Psoas muscle (tissue), 8 donors: ENCODE results near the gene FBXO17. TPM values are rescaled to one million over a fixed set of nuclear protein-coding genes. Genes with fewer than 3 reads are reported as not detected.

Source experiments
- ATAC-seq, 4 donors: fragments of 200-7000 bp; cut with Tn5 transposase; one replicate each; pipeline ENCODE4 v1.9.1; 2020; ENCODE audit warnings: moderate library complexity in 3 of 4, mild to moderate bottlenecking in 2 of 4
- DNase-seq, 2 donors: peaks; one replicate each; pipeline ENCODE4 v3.0.0-alpha.2; 2020
- H3K27ac ChIP-seq: fragments of 200-600 bp; one replicate; pipeline ENCODE4 v1.8.0; 2022
- H3K27me3 ChIP-seq, 3 donors: fragments of 200-600 bp in 1 of 3; one replicate each; pipeline versions ENCODE4 v1.6.1 to v1.8.0; 2013 to 2022; ENCODE audit warnings: low read length in 2 of 3, mild to moderate bottlenecking in 2 of 3, moderate library complexity in 1 of 3; ENCODE audit not compliant: insufficient read depth in 3 of 3
- H3K36me3 ChIP-seq, 2 donors: fragments of 200-600 bp in 1 of 2; one replicate each; pipeline versions ENCODE4 v1.6.1 to v1.8.0; 2013 to 2022; ENCODE audit warnings: low read depth in 1 of 2, mild to moderate bottlenecking in 1 of 2, moderate library complexity in 1 of 2; ENCODE audit not compliant: insufficient read depth in 1 of 2
- H3K4me1 ChIP-seq: fragments of 200-600 bp; one replicate; pipeline ENCODE4 v1.8.0; 2022
- H3K4me3 ChIP-seq: fragments of 200-600 bp; one replicate; pipeline ENCODE4 v1.8.0; 2022; ENCODE audit warnings: mild to moderate bottlenecking
- H3K9me3 ChIP-seq: fragments of 200-600 bp; one replicate; pipeline ENCODE4 v1.8.0; 2022
- WGBS, 3 donors: extraction: QIAGEN DNeasy Blood & Tissue Kit; methylation state at CpG; one replicate each; pipeline versions ENCODE4 v1.1.6 to v1.1.7; 2013; 5-methylcytosine and 5-hydroxymethylcytosine counted together
- intact Hi-C, 2 donors: fragments of 100-400 bp; cut with DNase I; formaldehyde crosslinking; loops; one replicate each; pipeline versions ENCODE4 v1.11.0 to v1.14.2; 2022
- long read RNA-seq, 2 donors: library from polyadenylated mRNA; unstranded; transcript quantifications; one replicate each; pipeline ENCODE4 v2.0.0, GENCODE V29; 2021
- polyA plus RNA-seq, 3 donors: library from polyadenylated mRNA; stranded (reverse); fragments of 200-250 nt; gene quantifications; one replicate each; pipeline ENCODE4 v1.2.3, GENCODE V29; 2013
- total RNA-seq, 4 donors: library from RNA; stranded (reverse); fragmentation: NEBNext Ultra II Directional in 2 of 4; extraction: Animal tissue kit (Norgen Biotek cat#: 25700) in 2 of 4; gene quantifications; one replicate each; pipeline versions ENCODE4 v1.2.1 to v1.2.4, GENCODE V29; 2021 to 2023
- TF ChIP-seq, protein P1 (sequence below): fragments of 200-600 bp; IDR thresholded peaks from one replicate; pipeline ENCODE4 v1.8.0; 2022; ENCODE audit warnings: antibody characterized with exemption
- donor health status: healthy with polysubstance abuse.
- donor health status: DM: no; HTN: no; CAD: no; lungs with moderate emphysema.
- donor health status: Bipolar disorder and iron deficiency.
- donor health status: healthy.
- donor health status: DM: yes; HTN: yes; CAD: no.
- donor health status: DM: no; HTN: no; CAD: no.
- donor health status: DM: no; HTN: no; CAD: no.
- donor health status: DM: yes; HTN: yes; CAD: no.

FBXO17 gene, protein sequence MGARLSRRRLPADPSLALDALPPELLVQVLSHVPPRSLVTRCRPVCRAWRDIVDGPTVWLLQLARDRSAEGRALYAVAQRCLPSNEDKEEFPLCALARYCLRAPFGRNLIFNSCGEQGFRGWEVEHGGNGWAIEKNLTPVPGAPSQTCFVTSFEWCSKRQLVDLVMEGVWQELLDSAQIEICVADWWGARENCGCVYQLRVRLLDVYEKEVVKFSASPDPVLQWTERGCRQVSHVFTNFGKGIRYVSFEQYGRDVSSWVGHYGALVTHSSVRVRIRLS
- total RNA-seq (1 to 10 TPM; 1.6 to 4.3 (median 2.3) TPM), polyA plus RNA-seq (1 to 10 TPM; 1.7 to 3.3 (median 1.8) TPM)
- long read RNA-seq, donor 1, partial matches to known transcripts = 2 of 7 reads
- long read RNA-seq, donor 1, other reads (novel, unspliced or antisense) = 3 of 7 reads
- long read RNA-seq, donor 2, partial matches to known transcripts = 0 of 4 reads
- long read RNA-seq, donor 2, other reads (novel, unspliced or antisense) = 0 of 4 reads

DNA sequence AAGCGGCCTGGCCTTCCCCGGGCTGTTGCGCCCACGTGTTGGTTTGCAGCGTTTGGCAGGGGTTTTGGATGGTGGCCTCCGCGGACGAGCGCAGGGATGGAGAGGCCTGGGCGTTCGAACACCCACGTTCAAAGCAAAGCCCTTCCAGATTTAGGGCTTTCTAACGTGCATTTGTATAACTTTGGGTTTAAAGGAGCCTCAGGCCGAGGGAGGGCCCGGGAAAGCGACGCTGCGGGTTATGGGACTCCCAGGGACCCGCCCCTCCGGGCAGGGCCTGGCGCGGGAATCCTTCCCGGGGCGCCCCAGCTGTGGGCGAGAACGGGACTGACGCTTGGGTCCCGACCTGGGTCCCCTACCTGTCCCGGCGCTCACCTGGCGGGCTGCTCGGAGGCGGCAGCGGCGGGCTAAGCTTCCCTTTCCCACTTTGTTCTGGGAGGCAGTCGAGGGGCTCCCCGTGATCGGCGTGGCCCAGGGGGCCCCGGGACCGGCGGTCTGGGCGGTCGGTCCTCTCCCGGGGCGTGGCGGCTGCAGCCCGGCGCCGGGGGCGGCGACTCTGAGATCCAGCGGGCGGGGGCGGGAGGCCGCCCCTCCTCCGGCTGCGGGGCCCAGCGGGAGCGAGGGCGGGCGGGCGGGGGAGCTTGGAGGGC is at the start of gene FBXO17:
Gene FBXO17 (minus strand): TSS at position 529 of the 647 bp plus-strand sequence. CDS start 25,423 bp downstream, outside the sequence.
- peak; percentile 61 to 79 (median 68) for ATAC-seq
- WGBS, 3 donors = 3 to 4% (median 3%) methylated on average over 40 to 61 of the region's 63 CpGs

DNA sequence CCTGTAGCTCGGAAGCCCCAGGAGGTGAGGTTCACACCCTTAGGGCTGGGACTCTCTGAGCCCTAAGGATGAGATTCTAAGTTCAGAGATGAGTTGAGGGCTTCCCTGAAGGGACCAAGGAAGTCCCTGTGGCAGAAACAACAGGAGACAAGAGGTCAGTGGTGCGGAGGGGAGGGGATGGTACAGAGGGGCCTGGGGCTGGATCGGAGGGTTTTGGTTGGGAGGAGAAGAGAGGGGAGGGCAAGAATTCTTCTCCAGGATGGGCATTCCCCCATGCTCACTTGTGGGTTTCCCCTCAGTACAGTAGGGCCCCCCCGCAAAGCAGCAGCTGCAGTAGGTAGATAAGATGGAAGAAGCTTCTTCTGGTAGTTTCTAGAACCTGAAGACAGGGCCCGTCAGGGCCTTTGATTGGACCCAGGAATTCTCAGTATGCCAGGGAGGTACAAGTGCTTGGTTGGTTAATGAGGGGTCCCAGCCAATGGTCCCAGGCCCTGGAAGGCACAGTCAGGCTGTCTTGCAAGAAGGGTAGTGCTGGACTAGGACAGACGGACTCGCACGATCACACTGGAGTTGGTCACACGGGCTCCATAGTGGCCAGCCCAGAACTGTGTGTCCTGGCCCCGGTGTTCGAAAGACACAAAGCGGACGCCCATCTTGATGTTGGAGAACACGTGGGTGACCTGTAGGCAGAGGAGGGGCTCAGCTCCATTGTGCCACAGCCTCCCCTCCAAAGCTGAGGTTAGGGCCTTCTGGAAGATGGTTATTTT is 49.5 kb upstream of the FBXO17 start:
- TF ChIP-seq, protein P1, sequence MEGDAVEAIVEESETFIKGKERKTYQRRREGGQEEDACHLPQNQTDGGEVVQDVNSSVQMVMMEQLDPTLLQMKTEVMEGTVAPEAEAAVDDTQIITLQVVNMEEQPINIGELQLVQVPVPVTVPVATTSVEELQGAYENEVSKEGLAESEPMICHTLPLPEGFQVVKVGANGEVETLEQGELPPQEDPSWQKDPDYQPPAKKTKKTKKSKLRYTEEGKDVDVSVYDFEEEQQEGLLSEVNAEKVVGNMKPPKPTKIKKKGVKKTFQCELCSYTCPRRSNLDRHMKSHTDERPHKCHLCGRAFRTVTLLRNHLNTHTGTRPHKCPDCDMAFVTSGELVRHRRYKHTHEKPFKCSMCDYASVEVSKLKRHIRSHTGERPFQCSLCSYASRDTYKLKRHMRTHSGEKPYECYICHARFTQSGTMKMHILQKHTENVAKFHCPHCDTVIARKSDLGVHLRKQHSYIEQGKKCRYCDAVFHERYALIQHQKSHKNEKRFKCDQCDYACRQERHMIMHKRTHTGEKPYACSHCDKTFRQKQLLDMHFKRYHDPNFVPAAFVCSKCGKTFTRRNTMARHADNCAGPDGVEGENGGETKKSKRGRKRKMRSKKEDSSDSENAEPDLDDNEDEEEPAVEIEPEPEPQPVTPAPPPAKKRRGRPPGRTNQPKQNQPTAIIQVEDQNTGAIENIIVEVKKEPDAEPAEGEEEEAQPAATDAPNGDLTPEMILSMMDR = no peak
- Histone ChIP-seq H3K36me3 (no peaks in the 10 kb centered on the region), H3K27me3 (no peaks in the 10 kb centered on the region), H3K4me1 (no peaks in the 10 kb centered on the region), H3K27ac (no peak overlapping the region), H3K4me3 (no peak overlapping the region), H3K9me3 (no peaks in the 10 kb centered on the region)
- 89 to 91% (median 90%) methylated on average over 14 of the region's 14 CpGs for WGBS, 3 donors
- DNase-seq (no peak), ATAC-seq (no peak)
- intact Hi-C loops = no loop called here

More for the DNA sequence above, at the start of gene FBXO17:
- TF ChIP-seq, protein P1 = no peak
- H3K27ac ChIP-seq = peak within 1 kb of the TSS; percentile 67
- peak; percentile 65 for DNase-seq
- intact Hi-C loops = no loop called here
- peaks cover 0 to 3% (median 0%) of the 10 kb centered on the region in 3 donors for H3K27me3 ChIP-seq
- peak within 1 kb of the TSS; percentile 80 for H3K4me3 ChIP-seq
- H3K4me1 ChIP-seq = no peaks in the 10 kb centered on the region
- no peaks in the 10 kb centered on the region for H3K36me3 ChIP-seq
- H3K9me3 ChIP-seq = no peaks in the 10 kb centered on the region

DNA sequence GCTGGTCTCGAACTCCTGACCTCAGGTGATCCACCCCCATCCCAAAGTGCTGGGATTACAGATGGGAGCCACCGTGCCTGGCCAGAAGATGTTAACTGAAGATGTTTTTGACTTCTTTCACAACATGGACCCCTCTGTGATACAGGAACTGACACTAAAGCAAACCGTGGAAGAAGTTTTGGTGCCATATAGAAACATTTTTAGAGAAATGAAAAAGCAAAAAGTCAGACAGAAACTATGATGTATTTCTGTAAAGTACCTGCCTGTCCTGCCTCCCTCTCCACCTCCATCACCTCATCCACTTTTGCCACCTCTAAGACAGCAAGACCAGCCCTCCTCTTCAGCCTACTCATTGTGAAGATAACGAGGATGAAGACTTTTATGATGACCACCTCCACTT is 45.5 kb upstream of the FBXO17 start:
- DNase-seq = no peak
- Histone ChIP-seq H3K9me3 (no peaks in the 10 kb centered on the region), H3K27me3 (no peaks in the 10 kb centered on the region), H3K4me3 (no peak overlapping the region), H3K4me1 (no peaks in the 10 kb centered on the region), H3K36me3 (no peaks in the 10 kb centered on the region), H3K27ac (no peak overlapping the region)
- no peak for ATAC-seq
- intact Hi-C loops = no loop called here
- TF ChIP-seq, protein P1 = no peak
- 82 to 83% (median 83%) methylated on average over 4 of the region's 4 CpGs for WGBS, 3 donors

DNA sequence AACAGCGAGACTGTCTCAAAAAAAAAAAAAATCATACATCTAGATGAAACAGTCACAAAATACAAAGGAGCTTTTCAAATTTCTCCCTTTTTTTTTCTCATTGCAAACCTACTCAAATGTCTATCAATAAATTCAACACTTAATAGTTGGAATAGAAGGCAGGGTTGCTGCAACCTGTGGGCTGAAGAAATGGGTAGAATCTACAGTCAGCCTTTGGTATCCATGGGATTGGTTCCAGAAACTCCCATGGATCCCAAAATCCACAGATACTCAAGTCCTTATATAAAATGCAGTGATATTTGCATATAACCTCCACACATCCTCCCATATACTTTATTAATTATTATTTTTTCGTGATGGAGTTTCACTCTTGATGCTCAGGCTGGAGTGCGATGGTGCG is 42.1 kb upstream of the FBXO17 start:
- TF ChIP-seq, protein P1 = no peak
- no peak for DNase-seq
- 81 to 94% (median 89%) methylated on average over 4 of the region's 4 CpGs for WGBS, 3 donors
- Histone ChIP-seq H3K27ac (no peak overlapping the region), H3K4me1 (no peaks in the 10 kb centered on the region), H3K36me3 (no peaks in the 10 kb centered on the region), H3K9me3 (no peaks in the 10 kb centered on the region), H3K4me3 (no peak overlapping the region), H3K27me3 (no peaks in the 10 kb centered on the region)
- intact Hi-C loops = no loop called here
- ATAC-seq = no peak
